Fibroblast of lung (primary cell): ENCODE measurements around the gene IGF2. TPM values are rescaled to one million over a fixed set of nuclear protein-coding genes. Genes with fewer than 3 reads are reported as not detected.

Experiments
- DNase-seq, 2 donors: peaks; one replicate each; pipeline versions ENCODE4 v3.0.0 to v3.0.0-alpha.2; 2010; ENCODE audit warnings: low read depth in 2 of 2
- H2AFZ ChIP-seq: 2 replicates; pipeline ENCODE4 v1.5.1; 2012; ENCODE audit warnings: low read length, control low read depth, inconsistent platforms
- H3K27ac ChIP-seq: 2 replicates; pipeline ENCODE4 v1.5.1; 2011; ENCODE audit warnings: low read length, control low read depth; ENCODE audit not compliant: insufficient read depth
- H3K27me3 ChIP-seq: 2 replicates; pipeline ENCODE4 v1.5.1; 2011; ENCODE audit warnings: mild to moderate bottlenecking, low read length; ENCODE audit not compliant: control insufficient read depth, insufficient read depth
- H3K36me3 ChIP-seq: 2 replicates; pipeline ENCODE4 v1.5.1; 2011; ENCODE audit warnings: low read length; ENCODE audit not compliant: control insufficient read depth, insufficient read depth
- H3K4me1 ChIP-seq: 2 replicates; pipeline ENCODE4 v1.5.1; 2011; ENCODE audit warnings: low read length; ENCODE audit not compliant: control insufficient read depth, insufficient read depth; ENCODE audit errors: extremely low read depth
- H3K4me2 ChIP-seq: 2 replicates; pipeline ENCODE4 v1.5.1; 2011; ENCODE audit warnings: low read length, control low read depth; ENCODE audit not compliant: insufficient read depth; ENCODE audit errors: extremely low read depth
- H3K4me3 ChIP-seq, 4 experiments: fragments of 200-600 bp in 1 of 4; sonication (generic) in 1 of 4; replicated peaks in 1 of 4; 2 replicates each; pipeline ENCODE4 v1.5.1; 2011 to 2016; ENCODE audit warnings: low read length in 4 of 4, low read depth in 3 of 4, mild to moderate bottlenecking in 3 of 4, control low read depth in 2 of 4, inconsistent platforms in 1 of 4, mixed read lengths in 1 of 4; ENCODE audit not compliant: insufficient read depth in 1 of 4; ENCODE audit errors: control extremely low read depth in 1 of 4
- H3K79me2 ChIP-seq: 2 replicates; pipeline ENCODE4 v1.5.1; 2012; ENCODE audit warnings: mild to moderate bottlenecking, low read length, inconsistent platforms; ENCODE audit not compliant: control insufficient read depth, insufficient read depth
- H3K9ac ChIP-seq: 2 replicates; pipeline ENCODE4 v1.5.1; 2011; ENCODE audit warnings: mild to moderate bottlenecking, low read length, control low read depth; ENCODE audit not compliant: insufficient read depth
- H3K9me3 ChIP-seq: 2 replicates; pipeline ENCODE4 v1.5.1; 2012; ENCODE audit warnings: low read depth, low read length; ENCODE audit not compliant: control insufficient read depth, insufficient read depth
- H4K20me1 ChIP-seq: 2 replicates; pipeline ENCODE4 v1.5.1; 2011; ENCODE audit warnings: low read length; ENCODE audit not compliant: control insufficient read depth, insufficient read depth; ENCODE audit errors: extremely low read depth
- CTCF ChIP-seq, 2 donors: IDR thresholded peaks in 1 of 2; conservative IDR thresholded peaks in 1 of 2; 1 replicate in 1 of 2; 2 replicates in 1 of 2; pipeline ENCODE4 v1.5.1; 2011 to 2012; ENCODE audit warnings: low read length in 2 of 2, control low read depth in 1 of 2, inconsistent platforms in 1 of 2, low read depth in 1 of 2, mild to moderate bottlenecking in 1 of 2
- EZH2 ChIP-seq: IDR thresholded peaks from 2 replicates; pipeline ENCODE4 v1.5.1; 2012; ENCODE audit warnings: low read length, control low read depth, mild to moderate bottlenecking; ENCODE audit errors: missing control alignments
- polyA minus RNA-seq: library from RNA; depleted of rRNA, polyadenylated mRNA; stranded (reverse); fragments of >200 nt; gene quantifications from 2 replicates; pipeline ENCODE4 v1.2.3, GENCODE V29; 2011; ENCODE audit warnings: low replicate concordance
- polyA plus RNA-seq, 2 donors: library from polyadenylated mRNA; depleted of rRNA in 1 of 2; stranded (reverse) in 1 of 2; unstranded in 1 of 2; fragments of >200 nt; gene quantifications; 2 replicates each; pipeline ENCODE4 v1.2.1, GENCODE V29; 2011 to 2012; ENCODE audit warnings: missing spikeins in 1 of 2
- total RNA-seq: library from RNA; depleted of rRNA; stranded (reverse); fragments of >200 nt; gene quantifications from 2 replicates; pipeline ENCODE4 v1.2.1, GENCODE V29; 2014

Gene IGF2
- total RNA-seq (under 0.01 and 0.17 TPM in 2 replicates), polyA plus RNA-seq (0.03 and 0.08 TPM in 2 replicates), polyA minus RNA-seq (0.11 and 0.55 TPM in 2 replicates)
- polyA plus RNA-seq (2012) = 0.13 and 1.1 TPM in 2 replicates

- Histone ChIP-seq H3K9ac (no peak within 1 kb of the TSS), H3K4me1 (no peaks in the 10 kb centered on the region), H3K4me3 (peak within 1 kb of the TSS in 1 of 4 experiments; percentile 39), H3K79me2 (no peaks in the 10 kb centered on the region), H3K27ac (no peak within 1 kb of the TSS), H3K4me2 (no peak within 1 kb of the TSS), H4K20me1 (peaks cover 1% of the 10 kb centered on the region), H3K9me3 (no peaks in the 10 kb centered on the region), H2AFZ (no peak within 1 kb of the TSS), H3K36me3 (no peaks in the 10 kb centered on the region), H3K27me3 (peaks cover 35% of the 10 kb centered on the region)
- peak in 1 of 2 donors; percentile 25 for DNase-seq
- TF ChIP-seq EZH2 = no peak
- no peak for TF ChIP-seq CTCF (conservative IDR thresholded peaks at IDR 0.05 in 1 of 2, IDR thresholded peaks at IDR 0.05 in 1 of 2; ENCODE audit: low read depth in 1 of 2, low read length in 2 of 2)
Observed at GRCh38 chr11:2139123-2139521, at the start of gene IGF2. Gene IGF2, minus strand, starts transcription at chr11:2139389. Its CDS starts 3,866 bp downstream, at chr11:2135523.

- no peaks in the 10 kb centered on the region for H3K36me3 ChIP-seq
- H3K4me3 ChIP-seq = no peak overlapping the region
- TF ChIP-seq EZH2 (no peak), CTCF (conservative IDR thresholded peaks at IDR 0.05 in 1 of 2, IDR thresholded peaks at IDR 0.05 in 1 of 2; ENCODE audit: low read depth in 1 of 2, low read length in 2 of 2) (no peak)
- H3K9ac ChIP-seq = no peak overlapping the region
- no peak overlapping the region for H2AFZ ChIP-seq
- no peaks in the 10 kb centered on the region for H3K4me1 ChIP-seq
- no peaks in the 10 kb centered on the region for H3K27me3 ChIP-seq
- no peak overlapping the region for H3K27ac ChIP-seq
- no peaks in the 10 kb centered on the region for H4K20me1 ChIP-seq
- no peaks in the 10 kb centered on the region for H3K9me3 ChIP-seq
- DNase-seq = no peak
- H3K4me2 ChIP-seq = no peak overlapping the region
- H3K79me2 ChIP-seq = no peaks in the 10 kb centered on the region
Observed at GRCh38 chr11:2188745-2189144, 49.6 kb upstream of the IGF2 start.

GRCh38 chr11:2187280-2187707 is 48.1 kb upstream of the IGF2 start:
- Histone ChIP-seq H3K27me3 (no peaks in the 10 kb centered on the region), H4K20me1 (no peaks in the 10 kb centered on the region), H3K4me2 (no peak overlapping the region), H3K9ac (no peak overlapping the region), H3K36me3 (no peaks in the 10 kb centered on the region), H3K4me1 (no peaks in the 10 kb centered on the region), H3K79me2 (no peaks in the 10 kb centered on the region), H3K27ac (no peak overlapping the region), H3K9me3 (no peaks in the 10 kb centered on the region), H3K4me3 (no peak overlapping the region), H2AFZ (no peak overlapping the region)
- DNase-seq = peak in 1 of 2 donors; percentile 14
- no peak for TF ChIP-seq EZH2
- TF ChIP-seq CTCF (conservative IDR thresholded peaks at IDR 0.05 in 1 of 2, IDR thresholded peaks at IDR 0.05 in 1 of 2; ENCODE audit: low read depth in 1 of 2, low read length in 2 of 2) = no peak
